ENCODE measurements around the gene ZNF497. TPM values are rescaled to one million over a fixed set of nuclear protein-coding genes. Genes with fewer than 3 reads are reported as not detected.

Gene ZNF497
- total and polyA plus RNA-seq, 2 of the 8 experiments (the other 6 are each of a cell fraction or from before 2014, with no cell fraction given), result 0.93 to 1.4 TPM

GRCh38 chr19:58304748-58305064 lies 57.8 kb downstream of the ZNF497 start:
- H2AK5ac ChIP-seq (ENCODE audit: low read depth, low read length), result no peak overlapping the region
- no peaks in the 10 kb centered on the region for H3K27me3 ChIP-seq (replicated peaks in 1 of 4; ENCODE audit: control insufficient read depth in 3 of 4, extremely low read depth in 1 of 4, insufficient read depth in 3 of 4, low read length in 3 of 4)
- no peaks in the 10 kb centered on the region for H3K9me3 ChIP-seq (ENCODE audit: insufficient read depth in 2 of 2, low read depth in 1 of 2, low read length in 1 of 2)
- H3K36me3 ChIP-seq (ENCODE audit: control insufficient read depth in 2 of 4, insufficient read depth in 4 of 4, low read length in 3 of 4), result peaks cover 2 to 30% (median 21%) of the 10 kb centered on the region in 4 experiments; a peak in 6 of 8 replicates
- no peak overlapping the region for H2BK120ac ChIP-seq (replicated peaks; ENCODE audit: low read depth, low read length)
- H2BK20ac ChIP-seq (ENCODE audit: low read length), result no peak overlapping the region
- peaks cover 0 to 3% (median 1%) of the 10 kb centered on the region in 4 experiments; a peak in 3 of 7 replicates for H3K4me1 ChIP-seq (replicated peaks in 1 of 4; ENCODE audit: control insufficient read depth in 3 of 4, insufficient read depth in 4 of 4, low read length in 3 of 4)
- no peaks in the 10 kb centered on the region; the same call in 1 of the 2 replicates for H3K79me1 ChIP-seq (ENCODE audit: low read depth, low read length)
- no peak overlapping the region for H4K8ac ChIP-seq (ENCODE audit: extremely low read depth, insufficient read depth, low read length)
- ChIA-PET CTCF (ENCODE audit: partially characterized antibody) (no interaction called here), POLR2A (ENCODE audit: partially characterized antibody) (interaction anchor here (0.7 to 2.6 kb wide), 17 partner anchors 9 to 121 kb away, joined by 3 to 14 read pairs (median 4); partner anchors contain the start of genes ZNF274, ZNF8 and ZSCAN22)
- no peak overlapping the region for H2BK5ac ChIP-seq (ENCODE audit: low read depth, low read length)
- H4K5ac ChIP-seq (ENCODE audit: insufficient read length, low read depth, low read length), result peak overlapping the region; percentile 29
- WGBS, 2 experiments (ENCODE audit: extremely low coverage in 1 of 2, insufficient coverage in 1 of 2, insufficient read length in 1 of 2, insufficient replicate concordance in 2 of 2, low coverage in 1 of 2, low lambda C conversion rate in 2 of 2, missing lambda C conversion rate in 1 of 2), result 11% methylated on average over 7 of the region's 7 CpGs; no CpG with 5 or more reads in 1 of the 2 experiments
- no peak for TF ChIP-seq JUND (IDR thresholded peaks at IDR 0.05; ENCODE audit: low read length)
- no peak for TF ChIP-seq TCF12 (IDR thresholded peaks at IDR 0.05; ENCODE audit: low read depth, low read length)
- no peak for TF ChIP-seq ASH2L (IDR thresholded peaks at IDR 0.05; ENCODE audit: low read length)
- no peak for TF ChIP-seq RXRA (IDR thresholded peaks at IDR 0.05; ENCODE audit: insufficient read depth, low read depth, low read length)
- peaks cover 6% of the 10 kb centered on the region for H3K23me2 ChIP-seq (ENCODE audit: low read depth, low read length)
- peaks cover 0 to 14% of the 10 kb centered on the region in 2 experiments; a peak in 1 of 4 replicates for H3K79me2 ChIP-seq (ENCODE audit: control insufficient read depth in 1 of 2, insufficient read depth in 2 of 2, low read length in 2 of 2)
- H2BK15ac ChIP-seq (ENCODE audit: low read length), result no peak overlapping the region
- no peak overlapping the region for H3K56ac ChIP-seq (replicated peaks; ENCODE audit: insufficient read length, low read depth, low read length)
- no peak overlapping the region for H3K23ac ChIP-seq (ENCODE audit: insufficient read length)
- no peak overlapping the region for H3K4ac ChIP-seq (replicated peaks; ENCODE audit: insufficient read length, low read depth, low read length)
- H3K18ac ChIP-seq (ENCODE audit: extremely low read depth, low read length), result no peak overlapping the region
- peak overlapping the region; percentile 38; the same call in 1 of the 2 replicates for H2AFZ ChIP-seq (ENCODE audit: low read length)
- no peak overlapping the region for H2BK12ac ChIP-seq (ENCODE audit: low read depth, low read length)
- no peak overlapping the region for H3K9ac ChIP-seq (replicated peaks in 1 of 4; ENCODE audit: extremely low read depth in 1 of 4, low read depth in 3 of 4, low read length in 3 of 4)
- DNase-seq (ENCODE audit: low read depth in 1 of 2, low spot score in 2 of 2), result no peak
- peak overlapping the region; percentile 54 to 98 (median 92) for H3K4me3 ChIP-seq (ENCODE audit: extremely low read depth in 1 of 4, insufficient read depth in 2 of 4, low read depth in 3 of 4, low read length in 4 of 4)
- peak overlapping the region; percentile 89 to 90 for H3K4me2 ChIP-seq (ENCODE audit: insufficient read depth in 1 of 2, low read depth in 2 of 2, low read length in 2 of 2)
- H3K14ac ChIP-seq (ENCODE audit: insufficient read length), result no peak overlapping the region
- no peak overlapping the region for H3K27ac ChIP-seq (ENCODE audit: low read depth, low read length)
- peaks cover 5 to 7% of the 10 kb centered on the region in 2 experiments for H4K20me1 ChIP-seq (replicated peaks in 1 of 2; ENCODE audit: control insufficient read depth in 1 of 2, insufficient read depth in 2 of 2, low read length in 2 of 2)
- H4K91ac ChIP-seq (replicated peaks; ENCODE audit: insufficient read length, low read length), result no peak overlapping the region
- FAIRE-seq, result no peak

Small RNA genes within 50 kb of the gene (microRNA-seq; reads per million reads assigned to microRNA genes)
- 0.20 to 0.46 reads per million in 2 experiments for gene MIR4754 (ENCODE audit: borderline microRNAs expressed in 2 of 2, borderline number of aligned reads in 2 of 2, borderline replicate concordance in 1 of 2)
- gene MIR6806 (ENCODE audit: borderline microRNAs expressed in 2 of 2, borderline number of aligned reads in 2 of 2, borderline replicate concordance in 1 of 2), result 0 reads per million in 2 experiments

Small RNA genes within 50 kb of the gene (small RNA-seq; reads per million reads assigned to genes)
- gene MIR4754 (ENCODE audit: insufficient read depth), result not detected
- gene MIR6806 (ENCODE audit: insufficient read depth), result 0.86 reads per million
- gene RNA5SP473 (ENCODE audit: insufficient read depth), result not detected

Other genes starting within 250 kb of the ZNF497 start
- 11.2 and 12.0 TPM in 2 replicates for gene ZNF329, start 212.0 kb downstream of the ZNF497 start, total RNA-seq (2021; fragmentation: NEBNext Ultra II Directional; extraction: Animal tissue kit (Norgen Biotek cat#: 25700))
- gene ZNF329, start 212.0 kb downstream of the ZNF497 start, polyA plus RNA-seq (2011; rRNA removed), result 5.0 and 5.8 TPM in 2 replicates
- 25.1 and 27.7 TPM in 2 replicates for gene ZNF274, start 179.7 kb downstream of the ZNF497 start, total RNA-seq (2021; fragmentation: NEBNext Ultra II Directional; extraction: Animal tissue kit (Norgen Biotek cat#: 25700))
- gene ZNF274, start 179.7 kb downstream of the ZNF497 start, polyA plus RNA-seq (2011; rRNA removed), result 13.3 and 14.2 TPM in 2 replicates
- gene ZNF544, start 133.8 kb downstream of the ZNF497 start, total RNA-seq (2021; fragmentation: NEBNext Ultra II Directional; extraction: Animal tissue kit (Norgen Biotek cat#: 25700)), result 54.5 and 60.8 TPM in 2 replicates
- gene ZNF544, start 133.8 kb downstream of the ZNF497 start, polyA plus RNA-seq (2011; rRNA removed), result 47.9 and 48.8 TPM in 2 replicates
- 20.5 and 21.5 TPM in 2 replicates for gene ZNF8, start 83.8 kb downstream of the ZNF497 start, total RNA-seq (2021; fragmentation: NEBNext Ultra II Directional; extraction: Animal tissue kit (Norgen Biotek cat#: 25700))
- 9.2 and 9.8 TPM in 2 replicates for gene ZNF8, start 83.8 kb downstream of the ZNF497 start, polyA plus RNA-seq (2011; rRNA removed)
- 30.6 and 31.5 TPM in 2 replicates for gene ERVK3-1, start 57.4 kb downstream of the ZNF497 start, total RNA-seq (2021; fragmentation: NEBNext Ultra II Directional; extraction: Animal tissue kit (Norgen Biotek cat#: 25700))
- gene ERVK3-1, start 57.4 kb downstream of the ZNF497 start, polyA plus RNA-seq (2011; rRNA removed), result 28.1 and 29.9 TPM in 2 replicates
- gene ZSCAN22, start 35.8 kb downstream of the ZNF497 start, total RNA-seq (2021; fragmentation: NEBNext Ultra II Directional; extraction: Animal tissue kit (Norgen Biotek cat#: 25700)), result 3.1 and 3.2 TPM in 2 replicates
- 2.6 and 3.3 TPM in 2 replicates for gene ZSCAN22, start 35.8 kb downstream of the ZNF497 start, polyA plus RNA-seq (2011; rRNA removed)
- gene A1BG, start 9.3 kb downstream of the ZNF497 start, total RNA-seq (2021; fragmentation: NEBNext Ultra II Directional; extraction: Animal tissue kit (Norgen Biotek cat#: 25700)), result 19.9 and 20.8 TPM in 2 replicates
- gene A1BG, start 9.3 kb downstream of the ZNF497 start, polyA plus RNA-seq (2011; rRNA removed), result 69.6 and 108 TPM in 2 replicates
- gene ZNF837, start 18.3 kb upstream of the ZNF497 start, total RNA-seq (2021; fragmentation: NEBNext Ultra II Directional; extraction: Animal tissue kit (Norgen Biotek cat#: 25700)), result 1.9 and 2.7 TPM in 2 replicates
- 3.3 and 6.6 TPM in 2 replicates for gene ZNF837, start 18.3 kb upstream of the ZNF497 start, polyA plus RNA-seq (2011; rRNA removed)
- gene RPS5, start 24.5 kb upstream of the ZNF497 start, total RNA-seq (2021; fragmentation: NEBNext Ultra II Directional; extraction: Animal tissue kit (Norgen Biotek cat#: 25700)), result 1,554 and 1,557 TPM in 2 replicates
- gene RPS5, start 24.5 kb upstream of the ZNF497 start, polyA plus RNA-seq (2011; rRNA removed), result 5,731 and 5,910 TPM in 2 replicates
- 1.0 and 1.2 TPM in 2 replicates for gene RNF225, start 32.9 kb upstream of the ZNF497 start, total RNA-seq (2021; fragmentation: NEBNext Ultra II Directional; extraction: Animal tissue kit (Norgen Biotek cat#: 25700))
- gene RNF225, start 32.9 kb upstream of the ZNF497 start, polyA plus RNA-seq (2011; rRNA removed), result 0.17 TPM in 2 replicates
- 4.5 and 5.2 TPM in 2 replicates for gene ZNF584, start 45.9 kb upstream of the ZNF497 start, total RNA-seq (2021; fragmentation: NEBNext Ultra II Directional; extraction: Animal tissue kit (Norgen Biotek cat#: 25700))
- gene ZNF584, start 45.9 kb upstream of the ZNF497 start, polyA plus RNA-seq (2011; rRNA removed), result 2.5 and 2.7 TPM in 2 replicates
- 1.5 and 1.9 TPM in 2 replicates for gene ZNF132, start 77.4 kb upstream of the ZNF497 start, total RNA-seq (2021; fragmentation: NEBNext Ultra II Directional; extraction: Animal tissue kit (Norgen Biotek cat#: 25700))
- gene ZNF132, start 77.4 kb upstream of the ZNF497 start, polyA plus RNA-seq (2011; rRNA removed), result 0.86 and 0.89 TPM in 2 replicates
- 5.3 and 6.0 TPM in 2 replicates for gene ZNF324B, start 88.9 kb upstream of the ZNF497 start, total RNA-seq (2021; fragmentation: NEBNext Ultra II Directional; extraction: Animal tissue kit (Norgen Biotek cat#: 25700))
- gene ZNF324B, start 88.9 kb upstream of the ZNF497 start, polyA plus RNA-seq (2011; rRNA removed), result 2.9 and 3.5 TPM in 2 replicates
- 5.8 and 6.4 TPM in 2 replicates for gene ZNF324, start 104.3 kb upstream of the ZNF497 start, total RNA-seq (2021; fragmentation: NEBNext Ultra II Directional; extraction: Animal tissue kit (Norgen Biotek cat#: 25700))
- 5.1 and 6.7 TPM in 2 replicates for gene ZNF324, start 104.3 kb upstream of the ZNF497 start, polyA plus RNA-seq (2011; rRNA removed)
- 4.1 and 4.3 TPM in 2 replicates for gene ZNF446, start 113.6 kb upstream of the ZNF497 start, total RNA-seq (2021; fragmentation: NEBNext Ultra II Directional; extraction: Animal tissue kit (Norgen Biotek cat#: 25700))
- 5.5 and 8.2 TPM in 2 replicates for gene ZNF446, start 113.6 kb upstream of the ZNF497 start, polyA plus RNA-seq (2011; rRNA removed)
- gene SLC27A5, start 149.2 kb upstream of the ZNF497 start, total RNA-seq (2021; fragmentation: NEBNext Ultra II Directional; extraction: Animal tissue kit (Norgen Biotek cat#: 25700)), result 20.7 and 25.1 TPM in 2 replicates
- 80.5 and 95.9 TPM in 2 replicates for gene SLC27A5, start 149.2 kb upstream of the ZNF497 start, polyA plus RNA-seq (2011; rRNA removed)
- 16.9 and 17.3 TPM in 2 replicates for gene ZBTB45, start 157.1 kb upstream of the ZNF497 start, total RNA-seq (2021; fragmentation: NEBNext Ultra II Directional; extraction: Animal tissue kit (Norgen Biotek cat#: 25700))
- 17.2 and 31.4 TPM in 2 replicates for gene ZBTB45, start 157.1 kb upstream of the ZNF497 start, polyA plus RNA-seq (2011; rRNA removed)
- 1,398 and 1,433 TPM in 2 replicates for gene TRIM28, start 181.3 kb upstream of the ZNF497 start, total RNA-seq (2021; fragmentation: NEBNext Ultra II Directional; extraction: Animal tissue kit (Norgen Biotek cat#: 25700))
- 1,442 and 2,243 TPM in 2 replicates for gene TRIM28, start 181.3 kb upstream of the ZNF497 start, polyA plus RNA-seq (2011; rRNA removed)
- 70.0 and 75.8 TPM in 2 replicates for gene CHMP2A, start 192.4 kb upstream of the ZNF497 start, total RNA-seq (2021; fragmentation: NEBNext Ultra II Directional; extraction: Animal tissue kit (Norgen Biotek cat#: 25700))
- 115 and 132 TPM in 2 replicates for gene CHMP2A, start 192.4 kb upstream of the ZNF497 start, polyA plus RNA-seq (2011; rRNA removed)
- 114 and 119 TPM in 2 replicates for gene UBE2M, start 195.9 kb upstream of the ZNF497 start, total RNA-seq (2021; fragmentation: NEBNext Ultra II Directional; extraction: Animal tissue kit (Norgen Biotek cat#: 25700))
- 91.8 and 93.8 TPM in 2 replicates for gene UBE2M, start 195.9 kb upstream of the ZNF497 start, polyA plus RNA-seq (2011; rRNA removed)
- gene MZF1, start 210.6 kb upstream of the ZNF497 start, total RNA-seq (2021; fragmentation: NEBNext Ultra II Directional; extraction: Animal tissue kit (Norgen Biotek cat#: 25700)), result 15.2 and 15.5 TPM in 2 replicates
- 25.0 and 38.0 TPM in 2 replicates for gene MZF1, start 210.6 kb upstream of the ZNF497 start, polyA plus RNA-seq (2011; rRNA removed)

All from H1 (cell line).